HS-5 (cell line): Measurements from ENCODE around the gene SCYGR1.
A peak's percentile ranks its signal among the peaks of the same experiment; 100 is the strongest.
"Not testable (repeated sequence)": the region's sequence is repeated elsewhere in the genome, so short reads cannot be mapped to it uniquely, and the experiment has no call there.

Experiments used
- DNase-seq: peaks from one replicate; pipeline ENCODE4 v3.0.0-alpha.2; 2012; ENCODE audit warnings: low read depth

The SCYGR1 gene

DNA sequence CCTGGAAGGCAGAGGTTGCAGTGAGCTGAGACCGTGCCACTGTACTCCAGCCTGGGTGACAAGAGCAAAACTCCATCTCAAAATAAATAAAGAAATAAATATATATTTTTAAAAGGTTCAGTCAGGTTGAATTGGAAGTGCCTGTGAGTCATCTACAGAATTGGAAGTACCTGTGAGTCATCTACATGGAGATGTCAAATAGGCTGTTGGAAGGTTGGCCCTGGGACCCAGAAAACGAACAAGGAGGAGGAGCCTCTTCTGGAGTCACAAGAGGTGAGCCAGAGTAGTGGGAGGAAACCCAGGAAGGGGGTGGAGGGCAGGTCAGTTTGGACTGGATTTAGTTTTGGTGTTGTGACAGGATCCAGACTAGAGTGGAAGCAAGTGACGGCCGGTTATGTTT lies 15.2 kb upstream of the SCYGR1 start:
- no peak for DNase-seq

DNA sequence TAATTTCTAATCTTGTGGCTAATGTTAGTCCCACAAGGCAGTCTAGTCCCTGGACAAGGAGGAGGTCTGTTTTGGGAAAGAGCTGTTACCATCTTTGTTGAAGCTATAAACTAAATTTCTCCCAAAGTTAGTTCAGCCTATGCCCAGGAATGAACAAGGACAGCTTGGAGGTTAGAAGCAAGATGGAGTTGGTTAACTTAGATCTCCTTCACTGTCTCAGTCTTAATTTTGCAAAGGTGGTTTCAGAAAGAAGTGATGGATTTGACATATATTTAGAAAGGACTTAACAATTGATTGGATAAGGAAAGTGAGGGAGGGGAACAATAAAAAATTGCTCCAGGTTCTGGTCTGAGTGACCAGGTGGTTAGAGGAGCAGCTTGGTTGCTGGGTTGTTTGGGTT lies 14.6 kb upstream of the SCYGR1 start:
- no peak for DNase-seq

DNA sequence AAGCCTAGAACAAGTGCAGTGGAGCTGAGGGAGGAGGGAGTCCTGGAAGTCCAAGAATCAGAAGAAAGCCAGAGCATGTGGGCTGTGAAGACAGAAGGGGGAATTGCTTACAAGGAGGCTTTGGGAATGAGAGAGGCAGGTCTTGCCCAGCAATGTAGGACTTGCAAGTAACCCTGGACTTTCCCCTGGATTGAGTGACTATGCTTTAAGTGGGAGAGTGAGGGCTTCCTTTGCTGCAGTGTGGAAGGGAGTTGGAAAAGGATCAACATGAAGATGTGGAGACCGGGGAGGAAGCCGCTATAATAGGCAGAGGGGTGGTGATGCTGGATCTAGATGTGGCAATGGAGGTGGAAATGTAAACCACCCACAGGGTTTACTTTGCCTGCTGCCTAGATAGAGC lies 13.8 kb upstream of the SCYGR1 start:
- DNase-seq: no peak

DNA sequence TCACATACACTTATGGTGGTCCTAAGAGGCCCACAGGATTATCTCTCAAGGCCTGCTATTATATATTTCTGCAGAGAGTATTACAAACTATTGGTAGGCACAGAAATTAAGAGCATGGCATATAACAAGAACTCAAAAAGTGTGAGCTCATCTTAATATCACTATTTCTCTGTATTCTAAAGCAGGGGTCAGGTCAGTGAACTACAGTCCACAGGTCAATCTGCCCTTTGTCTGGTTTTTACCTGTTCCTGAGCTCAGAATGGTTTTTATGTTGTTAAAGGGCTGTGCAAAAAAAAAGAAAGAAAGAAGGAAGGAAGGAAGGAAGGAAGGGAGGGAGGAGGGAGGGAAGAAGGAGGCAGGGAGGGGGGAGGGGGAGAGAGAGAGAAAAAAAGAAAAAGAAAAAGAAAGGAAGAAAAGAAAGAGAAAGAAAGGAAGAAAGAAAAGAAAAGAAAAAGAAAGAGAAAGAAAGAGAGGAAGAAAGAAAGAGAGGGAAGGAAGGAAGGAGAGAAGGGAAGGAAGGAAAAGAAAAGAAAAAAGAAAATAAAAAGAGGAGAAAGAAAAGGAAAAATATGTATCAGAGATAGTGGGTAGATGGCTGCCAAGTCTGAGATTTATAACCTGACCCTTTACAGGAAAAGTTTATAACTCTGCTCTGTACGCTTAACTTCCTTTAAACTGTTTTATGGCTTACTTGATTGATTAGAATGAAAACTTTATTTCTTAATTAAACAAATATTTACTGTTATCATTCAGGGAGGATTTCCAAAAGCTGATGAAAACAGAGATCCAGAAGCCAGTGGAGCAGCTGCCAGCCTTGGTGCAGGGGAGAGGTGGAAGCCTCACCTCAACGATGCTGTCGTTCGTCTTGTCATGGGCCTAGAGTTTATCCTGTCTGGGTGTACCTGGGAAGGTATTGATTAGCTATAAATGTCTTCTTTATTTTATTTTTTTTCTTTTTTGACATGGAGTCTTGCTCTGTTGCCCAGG lies 11.2 kb upstream of the SCYGR1 start:
- DNase-seq: no peak

DNA sequence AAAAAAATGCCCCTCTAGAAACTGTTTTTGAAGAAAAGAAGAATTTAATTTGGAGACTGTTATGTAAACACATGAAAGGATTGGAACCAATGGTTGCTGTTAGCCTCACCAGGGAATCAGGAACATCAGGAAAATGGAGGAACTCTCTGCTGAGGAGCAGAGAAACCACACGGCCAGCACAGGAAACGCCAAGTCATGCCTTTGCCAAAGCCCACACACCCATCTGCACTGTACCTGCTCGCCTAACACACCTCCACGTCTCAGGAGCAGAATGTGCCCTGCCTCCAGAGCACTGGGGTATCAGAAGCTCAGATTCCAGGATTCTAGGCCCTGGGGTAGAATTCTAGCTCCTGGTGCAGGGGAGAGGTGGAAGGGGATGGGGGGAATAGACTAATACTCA lies 9.8 kb upstream of the SCYGR1 start:
- no peak for DNase-seq

DNA sequence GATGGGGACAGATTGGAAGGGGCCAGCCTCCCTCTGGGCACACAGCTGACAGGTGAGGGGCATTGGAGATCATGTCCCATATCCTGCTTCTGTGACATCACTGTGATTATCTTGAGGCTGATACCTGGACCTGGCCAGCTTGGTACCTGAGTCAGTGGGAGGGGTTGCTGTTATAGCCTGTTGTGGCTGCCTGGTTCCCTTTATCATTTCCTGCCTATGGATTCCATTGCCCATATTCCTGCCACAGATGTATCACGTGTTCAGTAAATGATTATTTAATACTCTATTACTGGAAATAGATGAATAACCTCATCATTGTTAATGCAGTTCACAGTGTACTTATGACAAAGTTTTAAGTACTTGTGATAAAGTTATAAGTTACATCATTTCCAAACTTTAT lies 7.8 kb upstream of the SCYGR1 start:
- no peak for DNase-seq

DNA sequence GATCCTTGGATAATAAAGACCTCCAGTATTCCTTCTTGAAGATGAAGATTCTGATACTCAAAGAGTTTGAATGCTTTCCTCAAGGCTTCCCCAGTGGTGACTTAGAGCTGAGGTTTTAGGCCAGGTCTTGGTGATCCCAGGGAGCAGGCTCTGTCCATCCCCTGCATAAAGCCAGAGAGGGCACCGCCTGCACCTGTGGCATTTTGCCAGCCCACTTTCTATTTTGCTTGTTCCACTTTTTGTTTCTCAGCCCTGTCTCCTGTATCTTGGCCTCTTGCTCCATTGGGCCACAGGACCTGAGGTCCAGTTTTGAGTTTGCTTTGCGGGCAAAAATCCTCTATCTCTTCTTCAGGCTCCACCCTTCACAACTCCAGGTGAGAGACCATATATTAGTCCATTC lies 6.7 kb upstream of the SCYGR1 start:
- no peak for DNase-seq

DNA sequence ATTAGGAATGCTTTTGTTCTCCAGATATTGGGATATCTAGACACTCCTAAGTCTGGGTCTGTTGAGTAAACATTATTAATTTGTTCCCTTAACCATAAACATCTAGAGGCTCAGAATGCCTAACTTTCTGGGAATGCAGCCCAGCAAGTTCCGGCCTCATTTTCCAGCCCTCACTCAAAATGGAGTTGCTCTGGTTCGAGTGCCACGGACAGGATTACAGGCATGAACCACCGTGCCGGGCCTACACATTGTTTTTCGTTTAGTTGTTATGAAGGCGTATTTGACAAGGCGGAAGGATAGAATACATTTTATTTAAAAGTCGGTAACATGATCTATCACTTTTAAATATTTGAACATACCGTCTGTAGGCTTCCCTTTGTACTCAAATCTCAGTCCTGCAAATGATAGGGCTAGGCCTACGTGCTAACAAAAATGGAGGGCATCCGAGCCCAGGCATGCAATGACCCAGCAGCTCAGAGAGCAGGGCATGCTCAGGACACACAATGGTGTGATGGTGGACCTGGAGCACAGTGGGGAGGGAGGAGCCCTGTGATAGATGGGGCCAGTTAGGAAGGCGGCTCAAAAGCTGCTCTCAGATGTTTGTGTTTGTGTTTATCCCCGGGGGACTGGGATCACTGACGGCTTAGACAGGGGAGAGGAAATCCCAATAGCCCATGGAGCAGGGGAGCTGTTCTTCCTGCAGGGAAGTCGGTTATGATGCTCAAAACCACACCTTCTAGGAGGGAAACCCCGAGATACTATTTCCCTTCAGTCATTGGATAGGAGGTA lies 2.9 kb upstream of the SCYGR1 start:
- no peak for DNase-seq

DNA sequence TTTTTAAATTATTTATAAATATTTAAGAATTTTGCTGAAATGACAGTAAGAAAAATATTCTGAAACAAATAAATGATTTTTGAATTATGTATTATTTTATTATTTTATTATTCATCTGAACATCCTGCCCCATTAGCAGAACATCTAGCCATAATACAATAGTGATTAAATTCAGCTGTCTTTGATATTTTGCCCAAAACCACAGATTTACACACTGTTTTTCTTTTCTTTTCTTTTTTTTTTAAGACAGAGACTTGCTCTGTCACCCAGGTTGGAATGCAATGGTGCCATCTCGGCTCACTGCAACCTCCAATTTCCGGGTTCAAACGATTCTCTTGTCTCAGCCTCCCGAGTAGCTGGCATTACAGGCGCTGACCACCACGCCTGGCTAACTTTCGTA lies 1.9 kb upstream of the SCYGR1 start:
- no peak for DNase-seq

DNA sequence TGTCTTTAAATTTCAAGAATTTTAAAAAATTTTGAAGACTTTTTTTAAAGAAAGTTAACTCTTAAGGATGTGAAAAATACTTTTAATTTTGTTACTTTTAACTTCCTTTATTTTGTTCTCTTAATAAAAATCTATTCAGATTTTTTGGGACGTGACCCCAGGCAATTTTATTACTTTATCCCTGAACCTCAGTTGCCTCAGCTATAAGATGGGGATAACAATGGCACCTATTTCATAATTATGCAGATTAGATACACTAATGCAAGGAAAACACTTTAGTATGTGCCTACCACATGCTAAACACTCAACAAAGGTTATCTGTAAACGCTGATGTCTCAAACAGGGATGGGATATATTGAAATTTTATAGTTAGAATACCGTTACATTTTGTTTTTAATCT lies 1.5 kb upstream of the SCYGR1 start:
- DNase-seq: no peak

DNA sequence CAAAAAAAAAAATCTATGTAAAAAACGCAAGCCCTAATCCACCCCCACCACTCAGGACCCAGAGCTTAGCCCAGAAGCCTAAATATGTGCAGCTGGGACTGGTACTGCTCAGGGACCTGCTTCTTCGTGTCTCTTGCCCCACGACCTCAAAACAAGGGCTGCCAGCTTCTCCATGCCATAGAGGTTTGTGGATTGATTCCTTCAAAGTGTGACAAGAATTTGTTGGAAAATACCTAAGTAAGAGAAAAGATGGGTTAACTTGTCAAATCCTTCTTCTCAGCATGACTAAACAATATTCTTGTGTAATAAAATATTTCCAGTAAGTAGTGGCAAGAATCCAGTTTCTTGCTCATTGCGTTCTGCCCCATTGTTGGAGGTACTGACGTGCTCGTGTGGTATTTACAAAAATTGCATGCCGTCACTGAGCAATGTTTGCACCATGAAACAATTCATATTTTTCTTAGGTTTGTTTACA lies 825 bp upstream of the SCYGR1 start:
- peak; percentile 100 for DNase-seq

DNA sequence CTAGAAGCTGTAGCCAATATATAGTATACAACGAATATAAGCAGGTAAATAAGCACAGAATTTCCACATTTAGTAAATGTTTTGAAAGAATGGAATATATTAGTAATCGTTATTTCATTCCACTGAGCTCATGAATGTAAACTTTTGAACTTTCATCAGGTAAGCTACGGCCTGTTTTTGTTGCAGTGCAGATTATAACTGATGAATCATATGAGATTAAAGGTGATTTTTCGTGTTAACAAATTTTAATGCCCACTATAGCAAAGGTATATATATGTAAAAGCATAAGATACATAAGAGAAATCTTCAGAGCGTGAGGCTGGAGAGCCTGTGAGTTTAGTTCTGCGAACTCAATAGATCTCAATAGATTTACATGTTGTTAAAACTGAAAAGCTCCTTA lies 1.1 kb downstream of the SCYGR1 start:
- no peak for DNase-seq

DNA sequence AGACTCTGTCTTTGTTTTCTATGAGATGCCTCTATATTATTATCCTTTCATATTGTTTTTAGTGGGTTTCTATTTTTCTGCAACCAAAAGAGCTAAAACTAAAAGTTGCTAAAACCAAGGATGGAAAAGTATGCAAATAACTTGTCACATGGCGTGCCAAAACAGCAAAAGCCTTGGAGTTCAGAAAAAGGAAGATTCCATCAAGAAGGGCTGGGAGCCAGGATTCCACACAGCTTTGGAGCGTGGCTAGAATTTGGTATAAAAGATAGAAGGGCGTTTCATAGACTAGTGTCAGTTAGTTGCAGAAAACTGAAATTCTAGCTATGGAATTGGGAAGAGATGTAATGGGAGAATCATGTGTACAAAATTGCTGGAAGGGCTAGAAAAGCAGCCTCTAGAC lies 4.1 kb downstream of the SCYGR1 start:
- DNase-seq: no peak

DNA sequence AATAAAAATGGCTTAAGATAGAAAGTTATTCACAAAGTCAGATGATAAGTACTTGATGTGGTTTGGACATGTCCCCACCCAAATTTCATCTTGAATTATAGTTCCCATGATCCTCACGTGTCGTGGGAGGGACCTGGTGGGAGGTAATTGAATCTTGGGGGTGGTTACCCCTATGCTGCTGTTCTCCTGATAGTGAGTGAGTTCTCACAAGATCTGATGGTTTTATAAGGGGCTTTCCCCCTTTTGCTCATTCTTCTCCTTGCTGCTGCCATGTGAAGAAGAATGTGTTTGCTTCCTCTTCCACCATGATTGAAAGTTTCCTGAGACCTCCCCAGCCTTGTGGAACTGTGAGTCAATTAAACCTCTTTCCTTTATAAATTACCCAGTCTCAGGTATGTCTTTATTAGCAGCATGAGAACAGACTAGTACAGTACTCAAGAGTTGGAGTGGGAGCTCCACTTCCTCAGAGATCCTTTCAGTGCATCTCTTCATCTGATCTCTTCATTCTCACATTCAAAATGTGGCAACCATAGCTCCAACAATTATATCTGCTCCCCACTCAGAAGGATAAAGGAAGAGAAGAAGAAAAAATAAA lies 5.4 kb downstream of the SCYGR1 start:
- not testable (repeated sequence) for DNase-seq

DNA sequence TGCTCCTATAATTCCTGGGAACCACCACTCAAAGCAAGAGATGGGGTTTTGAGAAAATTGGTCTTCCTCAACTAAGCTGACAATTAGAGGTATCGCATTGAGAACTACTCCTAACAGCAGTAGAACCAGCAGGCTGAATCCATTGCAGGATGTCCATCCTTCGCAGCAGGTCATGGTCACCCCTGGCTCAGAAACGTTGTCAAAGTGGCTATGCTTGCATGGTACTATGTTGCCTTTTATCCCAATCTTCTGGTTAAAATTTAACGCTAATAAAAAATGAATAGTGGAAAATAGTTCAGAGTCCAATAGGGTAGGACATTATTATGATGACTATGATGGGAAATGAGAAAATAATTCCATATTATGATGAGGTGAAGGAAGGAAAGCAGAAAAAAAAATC lies 8.7 kb downstream of the SCYGR1 start, which contains the start of gene TM4SF20:
TSS of gene TM4SF20 (minus strand) at position 212 of the 400 bp plus-strand sequence. CDS start at position 174, 38 bp downstream.
- no peak for DNase-seq

DNA sequence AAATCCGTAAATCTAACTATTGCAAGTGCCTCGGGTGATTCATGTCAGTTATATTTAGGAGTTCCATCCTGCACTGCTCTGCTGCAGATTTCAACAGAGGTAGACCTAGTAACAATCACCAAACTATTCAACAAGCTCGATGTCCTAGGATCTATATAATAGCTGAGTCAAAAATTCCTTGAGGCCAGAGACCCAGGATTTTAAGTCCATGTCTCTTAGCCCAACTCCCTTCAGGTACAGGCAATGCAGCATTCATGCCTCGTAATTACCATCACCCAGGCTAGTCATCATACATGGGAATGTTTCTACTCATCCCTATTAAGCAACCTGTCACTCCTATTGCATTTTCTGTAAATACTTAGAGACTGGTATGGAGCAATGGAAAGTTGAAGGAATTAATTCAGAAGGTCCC lies 9.4 kb downstream of the SCYGR1 start:
- DNase-seq: peak; percentile 99

DNA sequence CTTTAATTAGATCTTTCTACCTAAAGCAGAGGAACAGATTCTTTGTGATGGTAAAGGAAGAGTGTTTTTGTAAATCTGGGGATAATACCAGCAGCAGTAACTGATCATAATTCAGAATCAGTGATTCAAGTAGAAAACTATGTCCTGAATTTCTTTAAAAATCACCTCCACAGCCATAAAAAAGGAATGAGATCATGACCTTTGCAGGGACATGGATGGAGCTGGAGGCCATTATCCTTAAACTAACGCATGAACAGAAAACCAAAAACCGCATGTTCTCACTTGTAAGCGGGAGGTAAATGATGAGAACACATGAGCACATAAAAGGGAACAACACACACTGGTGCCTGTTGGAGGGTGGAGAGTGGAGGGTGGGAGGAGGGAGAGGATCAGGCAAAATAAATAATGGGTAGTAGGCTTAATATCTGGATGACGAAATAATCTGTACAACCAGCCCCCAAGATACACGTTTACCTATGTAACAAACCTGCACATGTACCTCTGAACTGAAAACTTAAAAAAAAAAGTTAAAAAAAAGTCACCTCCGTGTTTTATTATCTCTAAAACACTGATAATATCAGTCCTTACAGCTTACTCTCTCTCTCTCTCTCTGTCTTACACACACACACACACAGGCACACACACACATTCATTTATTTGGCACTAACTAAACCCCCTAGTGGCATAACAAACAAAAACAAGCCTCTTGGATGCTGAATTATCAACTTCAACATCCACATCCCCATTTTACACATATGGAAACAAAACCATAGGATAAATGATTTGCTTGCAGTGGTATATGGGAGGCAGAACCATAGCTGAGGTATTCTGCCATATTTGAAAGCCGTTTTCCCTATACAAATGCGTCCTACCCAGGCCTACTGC lies 10.0 kb downstream of the SCYGR1 start:
- DNase-seq: no peak

DNA sequence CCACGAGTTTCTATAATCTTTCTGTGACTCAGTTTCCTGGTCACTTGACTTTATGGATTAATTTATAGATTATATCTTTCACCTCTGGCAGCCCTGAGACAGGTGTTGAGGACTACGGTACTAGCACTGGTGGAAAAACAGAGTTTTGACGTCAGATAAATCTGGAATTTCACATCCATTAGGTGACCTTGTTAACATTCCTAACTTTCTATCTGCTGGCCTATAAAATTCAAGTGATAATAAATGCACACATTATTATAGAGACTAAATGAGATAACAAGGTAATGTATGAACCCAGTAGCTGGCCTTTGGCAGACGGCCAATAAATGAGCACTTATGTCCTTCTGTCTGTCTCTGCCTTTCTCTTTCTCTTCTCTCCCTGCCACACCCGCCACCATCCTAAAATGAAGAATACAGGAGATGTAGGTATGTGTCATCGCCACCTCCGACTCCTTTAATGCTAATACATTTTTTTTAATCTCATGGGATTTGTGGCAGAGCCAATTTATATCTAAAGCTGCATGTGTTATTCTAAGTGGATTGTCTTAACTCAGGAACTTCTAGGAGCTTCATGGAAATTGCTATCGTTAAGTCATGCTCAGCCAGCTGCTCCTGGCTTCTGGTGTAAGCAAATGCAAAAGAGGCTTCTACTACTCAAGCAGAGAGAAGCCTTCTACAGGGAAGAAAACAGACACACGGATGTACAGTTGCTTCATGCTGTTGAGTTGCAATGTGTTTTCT lies 10.9 kb downstream of the SCYGR1 start:
- DNase-seq: no peak

DNA sequence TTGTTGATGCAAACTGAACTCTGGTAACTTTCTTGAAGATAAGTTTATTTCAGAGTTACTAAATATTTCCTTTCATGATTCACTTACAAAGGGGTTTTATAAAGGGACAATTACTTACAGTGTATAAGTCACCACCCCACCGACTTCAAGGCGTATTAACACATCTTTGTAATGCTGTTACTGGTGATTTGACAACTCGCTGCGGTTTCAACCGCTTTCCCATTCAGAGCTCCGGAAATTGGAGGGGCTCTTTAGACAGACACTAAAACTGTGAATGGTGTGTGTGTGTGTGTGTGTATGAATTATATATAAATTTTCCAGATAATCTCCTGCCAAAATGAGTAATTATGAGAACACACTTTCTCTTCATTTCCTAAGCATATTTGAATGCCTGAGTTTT lies 13.6 kb downstream of the SCYGR1 start:
- peak; percentile 69 for DNase-seq

DNA sequence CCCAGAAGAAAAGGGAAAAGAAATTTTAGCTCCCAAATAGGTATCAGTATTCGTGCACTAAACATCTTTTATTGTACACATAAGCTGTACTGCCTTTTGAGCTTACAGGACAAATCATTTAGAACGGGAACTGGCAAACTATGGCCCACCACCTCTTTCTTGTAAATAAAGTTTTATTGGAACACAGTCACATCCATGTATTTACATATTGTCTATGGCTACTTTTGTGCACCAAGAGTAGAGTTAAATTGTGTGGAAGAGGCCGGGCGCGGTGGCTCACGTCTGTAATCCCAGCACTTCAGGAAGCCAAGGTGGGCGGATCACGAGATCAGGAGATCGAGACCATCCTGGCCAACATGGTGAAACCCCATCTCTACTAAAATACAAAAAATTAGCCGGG lies 14.4 kb downstream of the SCYGR1 start:
- no peak for DNase-seq
